Dermis microvascular lymphatic vessel endothelial cell (primary cell): Measurements from ENCODE around the gene SPSB1. TPM values are rescaled to one million over a fixed set of nuclear protein-coding genes. Genes with fewer than 3 reads are reported as not detected.

Experiments
- DNase-seq, 2 donors: peaks; one replicate each; pipeline versions ENCODE4 v3.0.0 to v3.0.0-alpha.2; 2010; ENCODE audit warnings: low read depth in 2 of 2
- total RNA-seq: library from RNA; depleted of rRNA; stranded (reverse); fragments of >200 nt; gene quantifications from 2 replicates; pipeline ENCODE4 v1.2.1, GENCODE V29; 2014

The SPSB1 gene
- total RNA-seq, 1 donor from 2014 or later = 26.4 TPM

DNA sequence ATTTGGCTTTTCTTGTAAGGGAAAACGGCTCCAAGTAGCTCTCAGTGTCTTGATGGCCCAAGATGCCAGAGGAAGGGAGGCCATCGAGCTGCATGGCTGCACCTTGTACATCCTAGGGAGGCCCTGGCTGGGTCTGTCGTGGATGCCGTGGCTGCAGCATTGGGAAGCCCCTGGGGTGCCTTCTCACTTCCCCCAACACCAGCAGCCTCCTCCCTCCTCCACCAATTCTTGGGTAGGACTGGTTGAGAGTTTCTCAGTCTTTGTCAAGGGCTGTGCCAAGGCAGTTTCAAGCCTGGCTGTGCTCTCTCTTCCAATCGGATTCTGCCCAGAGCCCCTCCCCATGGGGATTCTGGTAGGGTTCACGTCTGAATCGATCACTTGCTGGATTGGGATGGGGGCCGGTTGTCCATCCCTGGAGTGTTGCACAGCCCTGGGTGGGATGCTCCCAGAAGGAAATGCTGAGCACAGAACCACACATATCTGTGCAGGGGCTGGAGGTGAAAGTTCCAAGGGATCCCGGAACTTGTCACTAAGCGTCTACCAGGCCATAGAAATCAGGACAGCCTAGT is 14.0 kb upstream of the SPSB1 start:
- no peak for DNase-seq

DNA sequence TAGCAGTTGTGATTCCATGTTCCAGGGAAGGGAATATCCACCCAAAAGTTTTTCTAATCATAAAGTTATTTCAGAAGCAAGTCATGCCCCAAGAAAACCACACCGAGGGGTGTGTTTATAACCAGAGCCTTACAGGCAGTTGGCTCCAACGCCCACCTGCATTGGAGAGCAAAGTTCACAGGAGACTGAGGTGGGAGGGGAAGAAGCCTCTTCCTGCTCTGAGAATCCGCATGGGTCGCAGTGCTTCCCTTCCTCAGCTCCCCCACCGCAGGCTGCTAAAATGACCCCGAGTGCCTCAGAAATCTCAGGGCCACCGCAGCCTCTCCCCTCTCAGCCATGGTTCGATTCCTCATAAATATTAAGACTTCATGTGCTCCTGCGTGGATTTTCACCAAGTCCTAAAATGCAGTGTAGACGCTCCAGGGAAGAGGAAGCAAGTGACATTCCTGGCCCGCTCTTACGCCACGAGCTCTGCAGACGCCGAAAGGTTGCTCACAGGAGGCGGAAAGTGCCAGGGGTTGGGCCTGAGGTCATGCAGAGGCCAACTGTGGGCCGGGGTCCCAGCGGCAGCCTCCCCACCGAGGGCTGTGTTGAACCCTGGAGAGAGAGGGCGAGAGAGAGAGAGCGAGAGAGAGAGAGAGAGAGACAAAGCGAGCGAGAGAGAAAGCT is 13.4 kb upstream of the SPSB1 start:
- DNase-seq = no peak

GRCh38 chr1:9280015-9280860 is 12.5 kb upstream of the SPSB1 start:
- DNase-seq = peak in 1 of 2 donors; percentile 82

GRCh38 chr1:9281071-9281827 is 11.4 kb upstream of the SPSB1 start:
- no peak for DNase-seq

- no peak for DNase-seq
These were observed 10.6 kb upstream of the SPSB1 start for GRCh38 chr1:9281908-9282695.

GRCh38 chr1:9282696-9282955 is 10.1 kb upstream of the SPSB1 start:
- DNase-seq = no peak

GRCh38 chr1:9284061-9284460 is 8.6 kb upstream of the SPSB1 start:
- no peak for DNase-seq

DNA sequence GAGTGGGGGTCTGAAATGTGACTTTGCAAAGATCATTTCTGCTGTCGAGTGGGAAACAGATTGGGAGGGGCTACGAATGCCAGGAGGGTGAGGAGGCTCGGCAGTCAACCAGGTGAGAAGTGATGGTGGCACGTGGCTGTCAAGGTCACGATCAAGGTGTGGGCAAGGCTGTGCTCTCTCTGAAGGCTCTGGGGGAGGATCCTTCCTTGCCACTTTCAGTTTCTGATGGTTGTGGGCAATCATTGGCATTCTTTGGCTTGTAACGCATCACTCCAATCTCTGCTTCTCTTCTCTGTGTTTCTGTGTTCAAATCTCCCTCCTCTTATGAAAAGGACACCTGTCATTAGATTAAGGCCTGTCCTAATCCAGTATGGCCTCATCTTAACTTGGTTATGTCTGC is 6.1 kb upstream of the SPSB1 start:
- DNase-seq = no peak

DNA sequence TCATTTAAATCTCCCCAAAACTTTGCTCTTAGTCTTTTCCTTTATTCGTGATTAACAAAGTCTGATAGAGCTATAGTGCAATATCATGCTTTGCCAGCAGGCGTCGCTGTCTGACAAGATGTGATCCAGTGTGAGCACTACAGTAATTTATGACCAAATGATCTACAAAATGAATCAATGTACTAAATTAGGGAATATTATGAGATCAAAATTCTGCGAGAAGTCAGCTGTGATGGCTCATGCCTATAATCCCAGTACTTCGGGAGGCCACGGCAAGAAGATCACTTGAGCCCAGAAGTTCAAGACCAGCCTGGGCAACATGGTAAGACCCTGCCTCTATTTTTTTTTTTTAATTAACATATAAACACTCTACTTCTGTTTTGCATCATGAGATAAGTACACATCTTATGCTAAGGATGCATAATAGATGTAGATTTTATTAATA is 3.6 kb upstream of the SPSB1 start:
- DNase-seq = peak in 1 of 2 donors; percentile 77

GRCh38 chr1:9289711-9290485 is 2.8 kb upstream of the SPSB1 start:
- DNase-seq = peak; percentile 64 to 68

DNA sequence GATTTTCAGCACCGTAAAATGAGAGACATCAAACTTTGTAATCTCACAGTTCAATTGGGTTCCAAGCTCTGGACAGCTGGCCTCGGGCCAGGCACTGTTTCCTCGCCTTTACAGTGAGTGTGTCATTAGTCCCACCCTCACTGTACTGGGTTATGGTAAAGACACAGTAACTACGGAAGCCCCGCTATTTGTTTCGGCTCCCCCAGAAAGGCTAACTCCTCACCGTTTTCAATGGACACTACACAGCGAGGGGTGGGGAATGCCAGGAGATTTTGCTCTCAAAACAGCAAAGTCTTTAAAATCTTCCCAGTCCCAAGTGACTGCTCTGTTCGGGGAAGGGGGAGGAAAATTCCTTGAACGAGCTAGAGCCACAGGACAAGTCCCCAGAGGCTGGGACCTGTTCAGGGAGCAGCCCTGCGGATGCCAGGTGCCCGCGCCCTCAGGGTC is 757 bp upstream of the SPSB1 start:
- peak in 1 of 2 donors; percentile 90 for DNase-seq

DNA sequence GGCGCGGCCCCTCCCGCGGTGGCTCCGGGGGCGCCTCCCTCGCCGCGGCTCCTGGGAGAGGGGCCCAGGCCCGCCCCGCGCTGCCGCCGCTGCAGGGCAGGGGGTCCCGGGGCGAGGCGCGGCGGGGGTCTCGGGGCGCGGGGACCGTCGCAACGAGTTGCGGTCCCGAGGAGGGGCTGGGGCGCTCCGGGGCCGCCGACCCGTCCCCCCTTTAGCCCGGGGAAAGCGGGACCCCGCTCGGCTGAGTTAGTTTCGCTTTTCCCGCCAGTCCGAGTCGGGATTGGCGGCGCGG is 493 bp downstream of the SPSB1 start:
- DNase-seq = no peak

DNA sequence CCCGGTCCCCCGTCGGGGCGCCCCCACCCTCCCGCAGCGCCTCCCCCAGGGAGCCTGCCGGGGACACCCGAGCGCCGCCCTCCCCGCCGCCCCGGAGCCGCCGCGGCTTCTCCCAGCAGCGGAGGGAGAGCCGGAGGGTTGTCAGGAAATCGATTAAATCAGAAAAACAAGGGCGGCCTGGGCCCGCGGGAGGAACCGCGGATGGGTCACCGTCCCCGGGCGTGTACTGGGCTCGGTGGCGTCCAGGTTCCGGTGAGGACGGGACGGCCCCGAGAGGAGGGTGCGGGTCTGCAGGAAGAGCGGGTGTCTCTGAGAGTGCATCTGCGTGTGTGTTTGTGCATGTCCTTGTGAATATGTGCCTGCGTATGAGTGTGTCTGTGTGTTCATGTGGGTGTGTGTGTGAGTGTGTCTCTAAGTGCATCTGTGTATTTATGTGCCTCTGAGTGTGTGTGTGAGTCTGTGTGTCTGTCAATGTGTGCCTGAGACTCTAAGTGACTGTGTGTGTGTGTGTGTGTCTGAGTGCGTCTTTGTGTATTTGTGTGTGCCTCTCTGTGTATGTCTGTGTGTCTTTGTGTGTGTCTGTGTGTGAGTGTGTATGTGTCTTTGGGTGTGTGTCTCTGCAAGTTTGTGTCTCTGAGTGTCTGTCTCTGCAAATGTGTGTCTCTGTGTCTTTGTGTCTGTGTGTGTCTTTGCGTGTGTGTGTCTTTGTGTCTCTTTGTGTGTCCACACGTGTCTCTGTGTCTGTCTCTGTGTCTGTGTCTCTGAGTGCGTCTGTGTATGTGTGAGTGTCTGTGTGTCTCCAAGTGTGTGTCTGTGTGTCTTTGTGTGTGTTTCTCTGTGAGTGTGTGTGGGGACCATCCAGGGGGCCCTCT is 1.1 kb downstream of the SPSB1 start:
- peak in 1 of 2 donors; percentile 55 for DNase-seq

DNA sequence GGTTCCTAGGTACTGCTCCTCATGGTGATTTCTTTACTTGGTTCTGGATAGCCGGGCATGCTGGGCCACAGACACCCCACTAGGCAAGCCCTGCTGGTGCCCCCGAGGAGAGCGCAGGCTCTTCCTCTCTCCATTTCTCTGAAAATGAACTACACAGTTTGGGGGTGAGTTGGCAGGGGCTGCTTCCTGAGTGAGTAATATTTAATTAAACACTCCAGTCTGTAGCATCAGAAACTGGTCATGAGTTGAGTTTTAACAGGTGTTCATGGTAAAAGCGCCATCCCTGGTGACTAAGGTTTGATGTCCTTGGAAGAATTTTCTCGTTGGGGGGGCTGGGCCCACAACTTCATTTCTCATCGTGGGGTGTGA is 1.7 kb downstream of the SPSB1 start:
- DNase-seq = peak in 1 of 2 donors; percentile 88

- DNase-seq = peak in 1 of 2 donors; percentile 48
These were observed 2.4 kb downstream of the SPSB1 start for GRCh38 chr1:9294910-9295636.

- no peak for DNase-seq
These were observed 3.2 kb downstream of the SPSB1 start for GRCh38 chr1:9295884-9296283.

DNA sequence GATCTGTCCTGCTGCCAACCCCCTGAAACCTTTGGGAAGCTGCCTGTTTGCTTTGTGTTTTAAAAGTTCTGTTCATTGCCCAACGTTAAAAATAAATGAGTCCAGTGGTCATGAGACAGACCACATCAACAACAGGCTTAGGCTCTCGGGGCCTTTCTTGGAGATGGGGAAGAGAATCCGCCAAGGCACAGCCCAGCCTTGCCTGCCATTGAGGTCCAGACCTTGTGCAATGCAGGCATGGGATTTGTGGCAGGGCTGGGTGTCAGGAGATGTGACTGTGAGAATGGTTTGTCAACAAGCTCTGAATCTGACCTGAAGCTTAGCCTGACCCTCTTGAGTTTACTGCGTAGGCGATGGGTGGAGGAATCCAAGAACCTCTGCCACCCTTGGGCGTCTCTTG is 4.2 kb downstream of the SPSB1 start:
- no peak for DNase-seq

GRCh38 chr1:9297831-9298230 is 5.1 kb downstream of the SPSB1 start:
- no peak for DNase-seq

- DNase-seq = no peak
These were observed 5.6 kb downstream of the SPSB1 start for GRCh38 chr1:9298282-9298681.
